GM19372 (cell line): ENCODE results near the gene TAMALIN.

Experiments used
- ATAC-seq: cut with Tn5 transposase; IDR thresholded peaks from one replicate; pipeline ENCODE4 v1.9.1; 2021; ENCODE audit warnings: mild to moderate bottlenecking, low read depth, moderate library complexity; ENCODE audit not compliant: unreplicated experiment

Gene TAMALIN

DNA sequence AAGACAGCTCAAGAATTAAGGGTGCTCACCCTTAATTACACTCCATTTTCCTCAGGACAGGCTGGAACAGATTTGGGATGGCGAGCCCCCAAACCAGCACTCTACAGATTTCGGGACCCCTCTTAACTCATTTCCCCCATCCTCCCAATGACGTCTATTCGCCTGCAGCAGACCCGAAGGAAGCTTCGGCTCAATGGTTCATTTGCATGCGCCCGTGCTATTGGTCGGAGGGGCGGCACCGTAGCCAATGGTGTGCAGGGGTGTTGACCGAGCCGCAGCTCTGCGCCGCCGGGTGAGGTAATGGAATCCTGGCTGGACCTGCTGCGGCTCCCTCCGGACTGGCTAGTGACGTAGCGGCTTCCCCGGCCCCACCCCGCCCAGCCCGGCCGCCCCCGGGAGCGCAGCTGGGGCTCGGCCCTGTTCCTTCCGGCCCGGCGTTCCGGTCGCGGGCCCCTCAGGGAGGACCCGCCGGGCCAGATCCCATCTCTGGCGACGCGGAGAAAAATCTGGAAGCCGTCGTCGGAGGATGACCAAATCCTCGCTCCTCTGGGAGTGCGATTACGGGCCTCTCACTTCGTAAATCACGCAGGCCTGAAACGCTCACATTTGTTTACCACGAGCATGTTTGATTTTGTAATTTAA, 26.2 kb downstream of the TAMALIN start:
- ATAC-seq = peak; percentile 89

- no peak for ATAC-seq
Observed at GRCh38 chr12:52033446-52034140, 26.8 kb downstream of the TAMALIN start.

GRCh38 chr12:52035190-52035589, 28.4 kb downstream of the TAMALIN start:
- ATAC-seq = no peak

DNA sequence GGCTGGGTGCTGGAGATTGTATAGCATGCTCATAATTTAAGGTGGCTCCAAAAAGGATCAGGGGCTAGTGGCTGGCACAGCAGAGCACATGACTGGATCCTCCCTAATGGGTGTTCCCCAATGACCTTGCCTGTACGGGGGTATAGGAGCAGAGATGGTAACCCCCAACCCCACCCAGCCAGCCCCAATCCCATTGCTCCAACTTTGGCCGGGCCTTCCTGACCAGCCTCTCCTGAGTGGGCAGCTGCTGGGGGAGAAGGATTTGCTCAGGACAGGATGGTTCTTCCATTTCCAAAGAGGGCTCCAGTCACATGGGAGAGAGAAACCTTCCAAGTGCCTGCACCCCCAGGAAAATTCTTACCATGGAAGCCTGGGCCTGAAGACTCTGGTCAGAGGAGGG, 29.2 kb downstream of the TAMALIN start:
- ATAC-seq = no peak

DNA sequence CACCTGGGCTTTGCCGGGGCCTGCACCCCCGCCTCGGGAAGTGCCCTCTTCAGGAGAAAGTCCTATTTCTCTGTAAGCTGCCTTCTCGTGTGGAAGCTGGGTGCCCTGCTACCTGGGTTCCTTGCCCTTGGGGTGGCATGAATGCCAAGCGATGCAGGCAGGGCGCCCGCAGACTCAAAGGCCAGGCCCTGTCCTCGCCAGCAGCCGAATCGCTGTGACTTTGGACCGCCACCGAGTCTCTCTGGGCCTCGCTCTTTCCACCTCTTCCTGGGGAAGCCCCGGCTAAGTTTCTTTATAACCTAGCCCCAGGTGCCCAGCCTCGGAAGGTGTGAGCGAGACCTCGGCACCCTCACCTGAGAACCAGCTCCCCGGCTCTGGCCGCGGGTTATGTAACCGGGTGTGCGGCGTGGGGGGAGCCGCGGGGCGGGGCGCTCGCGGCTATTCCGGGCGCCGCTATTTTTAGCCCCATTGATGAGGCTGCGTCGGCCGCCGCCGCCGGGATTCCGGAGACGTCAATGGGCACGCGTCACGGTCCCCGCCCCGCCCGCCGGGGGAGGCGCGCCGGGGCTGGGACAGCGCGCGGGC, 29.9 kb downstream of the TAMALIN start:
- ATAC-seq = peak; percentile 51

GRCh38 chr12:52037248-52037861, 30.6 kb downstream of the TAMALIN start:
- peak; percentile 8 for ATAC-seq

GRCh38 chr12:52038447-52038846, 31.7 kb downstream of the TAMALIN start:
- ATAC-seq = no peak

- ATAC-seq = no peak
Observed at GRCh38 chr12:52041035-52041434, 34.3 kb downstream of the TAMALIN start.

DNA sequence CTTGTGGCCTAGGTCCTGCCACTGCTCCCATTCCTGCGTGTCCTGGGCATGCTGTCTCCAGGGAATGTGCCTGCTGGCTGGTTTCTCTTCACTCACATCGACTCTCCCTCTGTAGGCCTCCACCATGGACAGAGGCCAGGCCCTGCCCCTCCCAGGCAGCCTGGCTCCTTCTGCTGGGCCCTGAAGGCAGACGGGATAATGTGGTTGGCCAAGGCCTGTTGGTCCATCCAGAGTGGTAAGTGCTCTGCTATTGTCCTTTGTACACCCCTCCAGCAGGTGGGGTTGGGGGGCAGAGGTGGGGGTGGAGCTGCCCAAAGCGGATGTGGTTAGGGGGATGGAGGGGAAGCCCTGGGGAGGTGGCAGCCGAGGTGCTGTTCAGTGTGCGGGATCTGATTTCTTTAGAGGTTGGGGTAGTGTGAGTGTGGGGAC, 35.0 kb downstream of the TAMALIN start:
- ATAC-seq = no peak

- no peak for ATAC-seq
Observed at GRCh38 chr12:52042706-52043385, 36.1 kb downstream of the TAMALIN start.

DNA sequence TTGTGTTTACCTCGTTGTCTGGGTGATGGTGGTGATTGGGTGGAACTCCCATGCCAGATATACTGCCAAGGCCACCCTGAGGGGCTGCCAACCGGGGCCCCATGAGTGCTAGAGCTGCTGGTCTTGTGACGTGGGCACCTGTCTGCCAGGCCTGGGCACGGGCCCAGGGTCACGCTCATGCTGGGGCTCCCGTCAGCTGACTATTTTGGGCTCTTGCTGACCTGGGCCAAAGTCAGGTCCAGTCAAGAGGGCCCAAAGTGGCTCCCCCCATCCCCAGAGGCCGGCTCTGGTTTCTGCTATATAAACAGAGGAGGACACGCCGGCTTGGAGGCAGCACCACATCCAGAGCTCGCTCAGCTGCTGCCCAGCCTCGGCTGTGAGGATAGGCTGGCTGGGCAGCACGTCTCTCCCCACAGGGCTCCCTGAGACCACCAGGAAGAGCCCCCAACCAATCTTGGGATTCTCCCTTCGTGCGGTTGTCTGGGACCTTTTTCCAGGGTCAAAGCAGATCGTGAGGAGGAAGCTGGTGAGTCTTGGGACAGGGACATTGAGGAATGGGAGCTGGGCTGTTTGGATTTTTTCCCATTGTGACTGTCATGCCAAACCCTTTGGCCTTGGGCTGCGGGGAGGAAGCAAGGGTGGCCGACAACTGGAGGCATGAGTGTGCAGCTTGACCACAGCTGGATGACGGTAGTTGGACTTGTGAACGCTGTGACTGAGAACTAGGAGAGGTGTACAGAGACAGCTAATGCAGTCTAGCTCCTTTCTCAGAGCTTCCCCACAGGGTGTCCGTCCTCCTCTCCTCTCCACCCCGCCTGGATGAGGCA, 36.9 kb downstream of the TAMALIN start:
- no peak for ATAC-seq

DNA sequence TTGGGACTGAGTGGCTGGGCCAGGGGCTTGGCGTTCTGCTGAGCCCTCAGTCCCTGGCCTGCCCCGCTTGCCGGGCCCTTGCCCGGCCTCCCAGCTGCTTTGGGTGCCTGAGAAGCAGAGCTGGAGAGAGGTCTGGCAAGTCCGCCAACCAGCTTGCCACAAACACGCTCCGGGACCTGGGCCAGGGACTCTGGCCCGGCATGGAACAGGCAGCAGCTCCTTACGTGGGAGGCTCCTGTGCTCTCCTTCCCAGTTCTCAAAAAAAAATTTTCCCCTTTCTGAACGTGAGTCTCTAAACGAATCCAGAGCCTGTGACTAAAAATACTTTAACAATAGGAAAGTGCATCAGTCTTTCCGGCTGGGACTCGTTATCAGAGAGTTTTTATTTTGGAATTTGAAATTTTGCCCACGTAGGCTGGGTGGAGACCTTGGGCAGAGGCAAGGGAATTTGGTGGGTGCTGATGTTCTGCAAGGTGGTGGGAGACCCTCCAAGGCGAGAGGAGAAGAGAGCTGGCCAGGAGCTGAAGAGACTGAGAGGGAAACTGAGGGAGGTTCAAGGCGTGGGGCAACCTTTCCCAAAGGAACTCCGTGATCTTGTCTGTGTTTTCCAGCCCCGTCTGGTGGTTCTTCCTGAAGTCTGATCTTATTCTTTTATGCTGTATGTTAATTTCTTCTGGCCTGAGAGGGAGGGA, 37.7 kb downstream of the TAMALIN start:
- no peak for ATAC-seq

GRCh38 chr12:52045794-52046199, 39.1 kb downstream of the TAMALIN start:
- ATAC-seq = no peak

- no peak for ATAC-seq
Observed at GRCh38 chr12:52046859-52047258, 40.1 kb downstream of the TAMALIN start.

DNA sequence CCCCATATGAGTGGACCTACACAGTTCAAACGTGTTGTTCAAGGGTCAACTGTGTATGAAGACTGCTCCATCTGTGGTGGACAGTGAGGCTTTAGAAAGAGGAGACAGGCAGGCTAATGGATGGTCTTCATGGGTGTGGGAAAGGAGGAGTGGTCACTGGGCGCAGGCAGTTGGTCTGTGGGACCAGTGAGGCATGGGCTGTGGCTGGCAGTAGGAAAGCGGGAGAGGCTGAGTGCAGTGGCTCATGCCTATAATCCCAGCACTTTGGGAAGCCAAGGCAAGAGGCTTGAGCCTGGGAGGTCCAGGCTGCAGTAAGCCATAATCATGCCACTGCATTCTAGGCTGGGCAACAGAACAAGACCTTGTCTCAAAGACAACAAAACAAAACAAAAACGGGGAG, 42.5 kb downstream of the TAMALIN start:
- no peak for ATAC-seq

GRCh38 chr12:52049688-52050087, 42.9 kb downstream of the TAMALIN start:
- ATAC-seq = no peak

DNA sequence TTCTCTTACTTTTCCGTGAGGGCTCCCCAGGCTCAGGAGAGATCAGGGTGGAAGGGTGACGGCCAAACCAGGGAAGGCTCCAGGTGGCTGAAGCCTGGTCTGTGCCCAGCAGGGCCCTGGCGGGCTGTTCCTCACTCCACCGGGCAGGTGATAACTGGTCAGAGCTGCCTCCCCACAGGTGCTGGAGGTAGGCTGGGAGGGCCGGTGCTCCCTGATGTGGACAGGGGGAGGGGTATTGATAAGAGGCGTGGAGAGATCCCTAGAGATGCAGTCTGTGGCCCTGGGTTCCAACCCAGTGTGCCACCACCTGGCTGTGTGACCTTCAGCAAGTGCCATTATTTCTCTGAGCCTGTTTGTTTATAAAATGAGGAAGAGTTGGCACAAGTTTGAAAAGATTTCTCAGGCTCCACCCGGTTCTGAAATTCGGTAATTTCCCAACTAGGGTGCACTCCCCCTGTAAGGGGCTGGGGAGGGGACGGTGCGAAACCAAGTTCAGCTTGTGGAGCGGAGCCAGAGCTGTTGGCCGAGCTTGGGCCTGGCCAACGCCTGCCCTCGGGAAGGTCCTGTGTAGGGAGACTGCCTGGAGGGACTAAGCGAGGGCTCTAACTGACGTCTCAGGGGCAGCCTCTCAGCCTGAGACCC, 43.5 kb downstream of the TAMALIN start:
- no peak for ATAC-seq

DNA sequence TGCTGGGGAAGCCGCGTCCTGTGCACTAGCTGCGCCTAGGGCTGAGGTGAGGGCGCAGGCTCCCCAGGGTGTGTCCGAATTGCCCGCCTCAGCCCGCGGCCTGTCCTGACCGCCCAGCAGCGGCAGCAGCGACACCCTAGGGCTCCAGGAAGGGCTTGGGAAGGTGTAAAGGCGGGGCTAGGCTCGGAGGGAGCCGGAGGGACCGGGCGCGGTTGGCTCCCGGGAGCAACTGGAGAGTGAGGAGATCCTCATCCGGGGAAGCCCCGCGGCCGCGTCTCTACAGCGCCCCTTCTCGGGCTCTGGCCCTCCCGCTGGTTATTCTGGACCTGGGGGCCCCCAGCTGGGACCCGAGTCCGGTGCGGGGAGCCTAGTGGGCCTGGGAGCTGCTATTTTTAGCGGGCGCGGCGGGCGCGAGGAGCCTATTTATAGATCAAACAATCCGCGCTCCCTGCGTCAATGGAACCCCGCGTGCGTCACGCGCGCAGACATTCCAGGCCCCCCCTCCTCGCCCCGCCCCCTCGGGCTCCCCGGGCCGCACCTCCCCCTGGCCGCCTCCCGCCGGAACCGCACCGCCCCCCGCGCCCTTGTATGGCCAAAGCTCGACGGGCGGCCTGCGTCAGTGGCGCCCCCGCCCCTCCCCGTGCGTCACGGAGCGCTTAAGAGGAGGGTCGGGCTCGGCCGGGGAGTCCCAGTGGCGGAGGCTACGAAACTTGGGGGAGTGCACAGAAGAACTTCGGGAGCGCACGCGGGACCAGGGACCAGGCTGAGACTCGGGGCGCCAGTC, 44.2 kb downstream of the TAMALIN start, which contains the start of gene NR4A1:
NR4A1 (plus strand) TSS at position 685 of the 784 bp plus-strand sequence. CDS start 2,887 bp downstream, outside the sequence.
- ATAC-seq = peak; percentile 79
